Activated CD8-positive, alpha-beta memory T cell treated with anti-CD3 and anti-CD28 coated beads for 48 hours (primary cell): ENCODE results near the gene AMBP.

ENCODE experiments used
- DNase-seq, 3 experiments: peaks; one replicate each; pipeline ENCODE4 v3.0.0-alpha.2; 2020; ENCODE audit warnings: low read depth in 2 of 3, low spot score in 2 of 3

Gene AMBP

DNA sequence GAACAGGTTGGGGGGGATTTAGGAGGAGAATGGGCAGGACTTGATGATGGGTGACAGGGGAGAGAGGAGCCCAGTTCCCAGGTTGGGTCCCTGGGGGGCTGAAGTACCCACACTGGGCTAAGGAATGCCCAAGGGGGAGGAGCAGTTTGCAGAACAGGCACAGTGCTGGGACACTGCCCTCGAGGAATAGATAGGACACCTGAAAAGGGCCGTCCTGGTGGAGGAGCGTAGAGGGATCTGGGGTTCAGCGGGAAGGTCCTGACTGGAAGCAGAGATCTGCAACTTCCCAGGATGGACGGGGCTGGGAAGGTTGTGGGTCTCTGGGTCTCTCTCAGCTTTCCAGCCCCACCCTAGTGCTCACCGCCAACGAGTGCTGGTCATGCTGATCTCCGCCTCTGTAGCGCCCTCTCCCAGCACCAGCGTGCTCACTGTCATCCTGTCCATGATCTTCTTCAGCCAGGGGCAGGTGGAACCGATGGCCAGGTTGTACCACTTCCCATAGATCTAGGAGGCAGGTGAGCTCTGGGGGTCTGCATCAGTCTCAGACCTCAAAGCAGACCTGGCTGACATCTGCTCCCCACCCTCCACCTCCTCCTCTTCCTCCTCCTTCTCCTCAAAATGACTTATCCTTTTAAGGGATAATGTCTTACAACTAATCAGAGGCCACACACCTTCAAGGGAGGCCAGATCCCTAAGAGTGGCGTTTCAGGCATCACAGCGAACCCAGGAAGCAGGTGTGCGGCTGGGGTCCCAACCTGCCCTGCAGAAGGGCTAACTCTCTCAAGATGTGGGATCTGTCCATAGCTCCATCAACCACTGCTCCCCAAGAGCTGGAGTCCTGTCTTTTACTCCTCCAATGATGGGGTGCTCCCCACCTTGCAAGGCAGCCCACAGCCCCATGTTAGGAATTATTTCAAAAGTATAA lies 1.6 kb downstream of the AMBP start:
- no peak for DNase-seq

DNA sequence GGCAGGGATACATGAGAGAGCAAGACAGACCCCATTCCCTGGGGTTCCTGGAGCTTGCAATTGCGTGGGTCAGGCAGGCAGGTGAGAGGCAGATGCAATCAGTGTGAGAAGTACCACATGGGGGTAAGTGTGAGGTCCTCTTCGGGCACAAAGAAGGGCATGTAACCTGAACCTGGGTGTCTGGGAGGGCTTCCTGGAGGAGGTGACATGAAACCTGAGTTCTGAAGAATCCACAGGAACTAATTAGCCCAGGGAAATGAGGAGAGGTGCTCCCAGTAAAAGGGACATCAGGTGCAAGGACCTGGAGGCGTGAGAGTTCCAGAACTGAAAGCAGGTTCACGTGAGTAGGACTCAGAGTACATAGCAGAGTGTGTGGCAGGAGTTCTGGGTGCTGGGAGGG lies 2.5 kb downstream of the AMBP start:
- DNase-seq, result no peak

DNA sequence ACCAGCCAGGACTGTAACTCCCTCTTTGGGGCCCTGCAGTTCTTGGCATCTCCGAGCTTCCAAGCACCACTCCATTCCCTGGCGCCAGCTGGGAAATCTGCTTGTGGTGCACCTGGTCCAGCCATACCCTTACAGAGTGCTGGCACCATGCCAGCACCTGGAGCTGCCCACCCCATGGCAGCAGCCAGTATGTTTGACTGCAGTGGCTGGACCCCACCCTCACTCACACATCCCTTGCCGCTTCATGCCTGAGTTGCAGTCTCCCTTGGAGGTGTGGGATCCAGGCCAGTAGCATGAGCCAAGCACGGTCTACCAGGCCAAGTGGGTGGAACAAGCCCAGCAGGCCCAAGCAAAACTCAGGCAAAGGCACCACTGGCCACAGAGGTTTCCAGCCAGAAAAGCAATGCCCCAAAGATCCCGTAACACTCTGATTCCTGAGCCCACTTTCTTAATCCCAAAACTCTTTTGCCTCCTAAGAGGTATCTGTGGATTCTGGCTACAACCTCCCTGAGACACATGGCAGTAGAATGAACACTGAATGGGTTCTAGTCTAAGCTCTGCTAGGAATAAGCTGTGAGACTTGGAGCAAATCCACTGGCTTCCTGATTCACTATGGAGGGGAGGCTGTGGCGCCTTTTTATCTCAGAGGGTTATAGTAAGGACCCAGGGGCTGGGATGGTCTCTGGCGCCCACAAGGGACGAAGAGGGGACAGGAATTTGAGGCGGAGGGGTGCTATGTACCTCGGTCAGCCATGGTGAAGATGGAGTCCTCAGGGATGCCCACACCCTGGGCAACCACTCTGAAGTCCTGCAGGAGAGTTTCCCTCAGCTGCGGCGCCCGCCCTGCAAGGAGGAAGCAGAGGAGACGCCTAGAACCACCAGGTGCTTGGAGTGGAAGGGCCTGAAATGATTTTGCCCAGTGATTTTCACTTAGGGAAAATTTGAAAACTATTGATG lies 5.6 kb downstream of the AMBP start:
- DNase-seq, result no peak

DNA sequence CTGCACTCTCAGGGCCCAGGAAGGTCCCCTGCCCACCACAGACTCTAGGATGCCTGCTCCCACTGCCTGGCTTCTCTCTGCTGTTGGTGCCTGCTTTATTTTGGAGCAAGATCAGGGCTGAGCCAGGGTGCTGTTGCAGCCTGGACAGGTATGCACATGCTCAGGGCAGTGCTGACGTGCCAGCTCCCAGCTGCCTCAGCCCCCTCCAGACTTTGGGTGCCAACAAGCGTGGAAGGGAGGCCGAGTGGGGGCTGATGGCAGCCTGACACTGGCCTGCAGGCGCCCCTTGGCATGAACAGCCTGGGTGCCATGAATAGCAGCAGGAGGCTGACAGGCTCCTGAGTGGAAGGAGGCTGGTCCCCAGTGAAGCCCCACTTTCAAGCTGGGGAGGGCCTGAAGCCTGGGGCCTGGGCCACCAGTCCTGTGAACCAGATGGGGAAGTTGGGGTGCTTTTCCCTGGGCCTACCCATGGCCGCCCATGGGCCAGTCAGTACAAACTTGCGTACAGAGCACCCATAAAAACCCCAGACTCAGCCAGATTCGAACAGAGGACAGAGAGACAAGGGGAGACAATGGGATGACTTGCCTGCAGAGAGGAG lies 6.8 kb downstream of the AMBP start:
- DNase-seq, result no peak

DNA sequence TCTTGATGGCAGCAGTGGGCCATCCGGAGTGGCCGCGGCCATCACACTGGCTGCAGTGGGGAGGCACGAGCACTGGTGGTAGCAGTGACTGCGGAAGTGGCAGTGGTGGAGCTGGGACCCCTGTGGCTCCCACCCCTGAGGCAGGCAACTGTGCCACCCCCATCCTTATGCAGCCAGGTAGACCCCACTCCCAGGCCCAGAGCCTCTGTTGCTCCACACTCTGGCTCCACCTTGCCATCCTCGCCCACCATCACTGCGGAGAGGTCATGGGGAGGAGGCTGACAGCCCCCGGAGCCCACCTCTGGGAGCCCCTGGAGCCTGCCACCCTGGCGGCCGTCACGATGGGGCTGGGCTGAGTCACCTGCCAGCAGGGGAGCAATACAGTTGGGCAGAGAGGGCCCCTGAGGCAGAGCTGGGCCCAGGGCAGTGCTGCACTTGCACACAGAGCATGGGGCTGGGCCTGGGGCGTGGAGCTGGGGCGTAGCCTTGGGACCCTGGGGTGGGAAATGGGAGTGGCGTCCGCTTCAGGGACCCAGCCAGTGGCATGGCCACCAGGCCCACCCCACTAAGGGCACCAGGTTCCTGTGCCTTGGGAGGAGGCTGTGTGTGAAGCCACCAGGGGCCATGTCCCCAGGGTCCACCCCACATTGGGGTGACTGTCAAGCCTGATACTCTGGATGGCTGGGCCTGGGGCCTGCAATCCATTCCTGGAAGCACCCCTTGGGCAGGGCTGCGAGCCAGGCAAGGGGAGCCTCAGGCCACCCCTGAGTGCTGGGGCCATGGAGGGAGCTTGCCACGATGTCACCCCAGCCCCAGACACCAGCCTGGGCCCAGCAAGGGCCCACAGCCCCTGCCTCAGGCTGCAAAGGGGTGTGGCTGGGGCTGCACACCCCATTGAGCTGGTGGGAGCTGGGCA lies 7.7 kb downstream of the AMBP start:
- DNase-seq, result no peak

DNA sequence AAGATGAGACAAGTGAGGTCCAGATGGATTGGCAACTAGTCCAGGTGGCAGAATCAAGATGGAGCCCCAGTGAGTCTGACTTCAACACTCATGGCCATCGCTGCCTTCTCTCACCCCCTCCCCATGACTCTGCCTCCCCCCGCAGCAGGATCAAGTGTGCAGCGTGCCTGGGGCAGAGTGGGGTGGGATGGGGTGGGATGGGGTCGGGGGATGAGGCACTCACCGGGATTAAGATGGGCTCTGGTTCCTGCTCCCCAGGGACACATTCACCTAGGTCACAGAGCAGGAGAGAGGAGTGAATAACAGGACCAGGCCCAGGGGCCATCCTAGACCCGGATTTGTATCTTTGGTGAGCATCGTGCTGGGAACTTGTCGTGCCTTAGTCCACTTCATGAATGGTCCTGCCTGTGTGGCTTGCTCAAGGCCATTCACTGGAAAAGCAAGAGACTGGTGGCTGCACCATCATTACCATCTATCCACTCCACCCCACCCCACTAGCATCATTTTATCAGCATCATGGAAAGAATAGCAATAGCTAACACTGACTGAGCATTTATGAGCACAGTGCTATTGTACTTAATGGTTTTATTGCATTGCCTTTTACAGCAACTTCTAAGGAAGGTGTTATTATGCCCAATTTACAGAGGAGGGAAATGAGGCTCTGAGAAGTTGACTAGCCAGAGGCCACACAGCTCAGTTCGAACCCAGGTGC lies 8.5 kb downstream of the AMBP start:
- no peak for DNase-seq

DNA sequence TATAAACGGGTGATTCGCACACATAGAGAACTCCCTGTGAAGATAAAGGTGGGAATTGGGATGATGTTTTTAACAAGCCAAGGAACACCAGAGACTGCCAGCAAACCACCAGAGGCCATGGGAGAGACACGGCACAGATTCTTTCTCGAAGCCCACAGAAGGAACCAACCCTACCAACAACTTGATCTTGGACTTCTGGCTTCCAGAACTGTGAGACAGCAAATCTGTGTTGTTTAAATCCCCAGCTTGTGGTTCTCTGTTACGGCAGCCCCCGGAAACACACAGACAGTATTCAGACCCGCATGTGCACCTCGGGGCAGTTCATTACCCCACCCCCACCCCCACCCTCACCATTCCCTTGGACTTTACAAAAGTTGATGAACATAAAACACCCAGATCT lies 12.8 kb downstream of the AMBP start:
- no peak for DNase-seq

DNA sequence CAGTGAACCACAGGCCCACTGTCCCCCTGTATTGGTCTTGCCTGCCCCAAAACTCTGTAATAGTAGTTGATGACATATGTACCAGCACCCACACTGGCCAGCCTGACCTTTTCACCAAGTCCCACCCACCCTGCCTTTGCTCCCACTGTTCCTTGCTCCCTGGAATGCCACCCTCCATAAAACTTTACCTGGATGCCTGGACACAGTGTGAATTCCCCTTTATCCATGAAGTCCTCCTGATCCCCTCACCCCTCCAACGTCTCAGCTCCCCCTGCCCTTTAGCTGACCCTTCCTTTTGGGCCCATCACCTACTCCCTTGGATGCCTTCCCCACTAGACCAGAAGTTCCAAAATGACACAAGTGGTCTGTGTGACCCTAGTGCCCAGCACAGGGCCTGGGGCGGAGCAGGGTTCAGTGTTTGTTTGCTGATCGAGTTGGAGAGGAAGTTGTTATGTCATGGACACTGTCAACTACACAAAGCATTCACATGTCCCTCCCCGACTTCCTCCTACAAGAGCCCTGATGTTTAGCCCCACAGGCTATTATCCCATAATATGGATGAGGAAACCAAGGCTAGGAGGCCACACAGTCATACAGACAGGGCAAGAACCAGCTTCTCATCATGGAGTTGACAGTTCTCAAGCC lies 16.1 kb downstream of the AMBP start:
- no peak for DNase-seq

DNA sequence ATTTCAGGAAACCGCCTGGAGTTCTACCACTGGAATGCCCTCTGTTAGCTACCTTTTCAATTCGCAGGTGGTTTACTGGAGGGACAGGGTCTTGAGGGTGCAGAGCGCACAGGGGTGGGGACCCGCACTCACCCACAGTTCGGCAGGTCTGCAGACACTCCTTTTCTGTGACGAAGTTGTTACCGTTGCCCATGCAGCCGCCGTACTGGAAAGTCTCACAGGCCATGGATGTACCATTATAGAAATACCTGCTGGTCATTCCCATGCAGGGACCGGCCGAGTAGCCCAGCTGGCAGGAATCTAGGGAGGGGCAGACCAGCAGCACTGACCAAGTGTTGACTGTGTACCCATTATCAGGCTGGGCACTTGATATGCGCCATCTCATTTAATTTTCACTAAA lies 16.8 kb downstream of the AMBP start:
- DNase-seq, result no peak

DNA sequence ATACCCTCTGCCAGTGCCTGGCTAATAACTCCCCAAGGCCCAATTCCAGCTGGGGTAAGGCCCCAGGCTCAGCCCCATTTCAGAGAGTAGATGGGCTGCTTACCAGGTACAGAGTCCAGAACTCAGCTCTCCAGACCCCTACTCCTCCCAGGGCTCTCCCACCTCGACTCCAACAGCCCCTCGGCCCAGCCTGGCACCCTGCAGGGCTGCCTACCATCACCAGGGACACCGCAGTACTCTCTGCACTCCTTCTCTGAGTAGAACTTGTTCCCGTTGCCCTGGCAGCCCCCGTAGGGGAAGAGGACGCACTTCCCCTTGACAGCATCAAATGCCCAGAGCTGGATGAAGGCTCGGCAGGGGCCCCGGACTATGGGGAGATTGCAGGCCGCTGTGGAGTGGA lies 17.4 kb downstream of the AMBP start:
- no peak for DNase-seq

DNA sequence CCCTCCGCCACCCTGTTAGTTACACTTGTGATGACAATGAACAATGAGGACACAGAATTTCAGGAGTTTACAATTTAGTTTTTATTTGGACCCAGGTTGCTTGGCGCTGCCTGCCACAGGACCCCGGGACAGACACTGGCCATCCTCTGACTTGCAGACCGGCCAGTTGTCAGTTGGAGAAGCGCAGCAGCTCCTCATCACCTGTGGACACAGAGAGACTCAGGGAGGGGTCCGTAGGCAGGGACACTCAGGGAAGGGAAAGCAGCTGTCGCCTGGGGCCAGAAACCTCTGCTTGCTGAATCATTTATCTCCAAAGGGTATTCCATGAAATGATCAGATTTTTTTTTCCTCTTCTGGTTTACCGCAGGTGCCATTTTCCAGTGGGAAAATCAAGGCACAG lies 18.0 kb downstream of the AMBP start:
- DNase-seq, result no peak

DNA sequence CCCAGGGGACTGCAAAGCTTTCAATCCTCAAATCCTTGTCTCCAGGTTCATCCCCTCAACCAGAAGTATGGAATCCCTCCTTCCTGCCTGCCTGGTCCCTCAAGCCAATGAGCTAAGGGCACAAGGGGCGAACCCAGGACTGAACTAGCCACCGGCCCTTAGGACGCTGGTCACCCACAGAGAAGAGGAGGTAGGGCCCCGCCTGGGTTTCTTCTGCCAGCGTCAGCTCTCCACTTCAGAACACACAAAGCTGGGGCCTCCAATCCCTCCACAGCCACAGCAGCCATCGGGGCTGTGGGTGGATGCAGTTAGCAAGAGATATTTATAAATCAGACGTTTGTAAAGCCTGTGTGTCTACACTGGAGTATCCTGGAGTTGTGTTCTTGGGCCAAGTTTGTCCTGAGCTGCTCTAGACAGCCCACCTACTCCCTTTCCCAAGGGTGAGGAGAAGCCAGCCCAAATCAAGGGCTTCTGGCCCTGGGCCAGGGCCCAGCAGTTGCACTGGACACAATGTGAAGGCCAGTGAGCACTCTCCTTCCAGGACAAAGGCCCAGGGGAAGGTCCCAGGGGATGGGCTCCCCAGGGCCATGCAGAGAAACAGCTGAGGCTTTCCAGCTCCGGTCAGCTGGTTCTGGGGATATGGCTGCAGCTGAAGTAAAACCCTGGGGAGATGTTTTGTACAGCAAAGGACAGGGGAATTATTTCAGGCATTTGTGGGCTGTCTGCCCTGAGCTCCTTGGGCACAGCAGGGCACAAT lies 18.9 kb downstream of the AMBP start:
- DNase-seq, result no peak

DNA sequence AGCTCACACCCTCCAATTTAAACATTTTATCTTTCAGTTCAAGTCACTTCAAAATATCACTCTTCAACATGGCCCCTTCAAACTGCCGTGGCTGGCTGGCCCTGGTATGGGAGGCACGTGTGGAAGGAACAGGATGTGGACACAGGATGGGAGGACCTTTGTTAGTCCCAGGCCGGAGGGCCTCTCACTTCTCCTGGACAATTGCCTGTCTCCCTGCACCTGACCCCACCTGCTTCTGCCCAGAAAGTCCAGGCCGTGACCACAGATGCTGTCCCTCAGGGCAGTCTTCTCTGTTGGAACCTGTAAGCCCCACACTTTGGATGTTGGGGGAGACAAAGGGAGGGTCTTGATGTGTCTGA lies 19.4 kb downstream of the AMBP start:
- DNase-seq, result no peak

DNA sequence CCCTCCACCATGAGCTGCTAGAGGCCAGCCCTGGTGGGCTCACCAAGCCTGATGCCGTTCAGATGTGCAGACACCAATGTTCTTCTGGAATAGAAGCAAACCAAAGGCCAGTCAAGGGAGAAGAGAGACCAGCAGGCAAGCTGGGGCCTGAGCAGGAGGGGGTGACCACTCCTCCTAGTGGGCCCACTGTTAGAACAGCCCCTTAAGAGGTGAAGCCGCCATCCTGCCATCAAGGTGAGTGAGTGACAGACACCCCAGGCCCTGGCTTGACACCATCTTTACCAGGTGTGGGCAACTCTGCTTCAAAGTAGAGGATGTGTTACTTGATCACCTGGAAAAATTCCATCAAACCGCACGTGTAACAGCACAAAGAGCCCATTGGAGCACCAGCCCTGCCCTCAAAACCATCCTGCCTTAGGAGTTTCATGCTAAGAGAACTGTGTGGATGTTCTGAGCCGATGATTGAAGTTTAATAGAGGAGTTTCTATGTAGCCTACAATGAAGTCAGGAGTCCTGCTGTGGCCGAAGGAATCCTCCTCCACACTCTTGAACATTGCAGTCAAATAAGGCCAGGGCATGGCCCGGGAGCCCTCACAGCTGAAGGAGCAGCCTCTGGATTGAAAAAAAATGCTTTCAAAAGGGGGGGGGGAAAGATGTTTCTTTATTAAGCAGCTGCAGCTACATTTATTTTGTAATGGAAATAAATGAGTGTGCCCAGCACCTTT lies 20.8 kb downstream of the AMBP start:
- DNase-seq, result no peak

DNA sequence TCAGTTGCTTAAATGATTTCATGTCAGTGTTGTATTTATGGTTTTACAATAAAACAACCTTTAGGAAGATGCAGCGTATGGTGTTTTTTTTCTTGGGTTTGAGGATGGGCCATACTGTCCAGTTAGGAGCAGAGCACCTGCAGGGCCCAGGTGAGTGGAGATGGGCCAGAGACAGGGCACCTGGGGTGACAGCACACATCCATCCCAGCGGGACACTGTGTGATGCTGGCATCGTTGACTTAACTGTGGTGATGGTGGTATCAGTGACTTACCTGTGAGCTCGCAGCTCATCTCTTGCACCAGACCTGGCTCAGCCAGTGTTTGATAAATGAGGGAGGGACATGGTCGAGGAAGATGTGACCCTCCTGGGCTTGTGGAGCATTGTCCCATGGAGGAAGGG lies 21.6 kb downstream of the AMBP start:
- DNase-seq, result no peak

DNA sequence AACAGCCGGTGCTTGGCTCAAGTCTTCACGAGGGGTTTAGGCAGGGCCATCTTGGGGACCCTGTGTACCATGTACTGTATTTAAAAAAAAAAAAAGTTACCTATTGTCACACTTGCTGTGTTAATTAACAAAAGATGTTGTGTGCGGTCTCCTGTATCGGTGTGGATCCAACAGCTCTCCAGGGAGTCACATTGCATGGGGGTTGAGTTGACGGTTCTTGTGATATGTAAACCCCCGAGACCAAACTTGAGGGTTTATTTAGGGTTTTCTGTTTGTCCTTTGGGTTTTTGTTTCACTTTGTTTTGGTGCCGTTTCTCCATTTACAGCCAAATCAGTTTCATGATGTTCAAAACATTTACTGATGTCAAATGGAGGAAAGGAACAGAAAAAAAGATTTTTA lies 22.2 kb downstream of the AMBP start:
- DNase-seq, result no peak

DNA sequence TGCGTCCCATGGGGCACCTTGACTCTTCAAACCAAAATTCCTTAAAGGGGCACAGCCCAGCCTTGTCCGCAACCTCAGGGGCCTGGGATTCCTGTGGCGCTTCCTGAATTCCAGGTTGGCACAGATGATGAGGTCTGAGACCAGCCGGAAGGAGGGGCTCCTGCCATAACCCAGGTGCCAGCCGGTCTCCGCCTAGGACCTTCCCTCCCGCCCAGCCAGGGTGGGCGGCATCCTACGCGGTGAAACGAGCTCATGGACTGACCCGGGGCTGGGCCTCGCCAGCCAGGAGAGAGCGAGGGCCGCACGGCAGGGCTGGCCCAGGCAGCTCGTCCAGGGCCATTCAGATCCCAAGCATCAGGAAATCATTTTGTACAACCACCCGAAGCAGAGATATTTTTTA lies 23.0 kb downstream of the AMBP start:
- no peak for DNase-seq

DNA sequence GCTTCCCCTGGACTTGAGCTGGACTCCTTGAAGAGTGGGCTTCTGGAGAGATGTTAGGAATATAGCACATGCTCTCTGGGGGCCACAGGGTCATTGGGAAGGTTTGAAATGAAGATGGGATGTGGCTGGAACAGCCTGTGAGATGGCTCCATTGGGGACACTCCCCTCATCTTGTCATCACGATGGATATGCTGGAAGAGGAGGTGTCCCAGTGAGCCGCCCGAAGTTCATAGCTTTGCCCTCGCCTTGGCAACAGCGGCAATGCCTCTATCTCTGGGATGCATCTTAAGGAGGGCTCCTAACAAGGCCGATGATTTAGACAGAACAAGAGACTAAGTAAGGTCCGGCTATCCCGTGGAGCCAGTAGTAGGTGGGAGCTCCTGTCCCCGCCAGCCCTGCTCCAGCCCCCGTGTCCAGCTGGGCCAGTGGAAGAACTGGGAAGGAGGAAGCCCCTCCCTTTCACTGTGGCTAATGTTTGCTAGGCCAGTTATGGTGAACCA lies 23.9 kb downstream of the AMBP start:
- no peak for DNase-seq
